ENCODE measurements around the gene ZNF281.
"Not testable (repeated sequence)": the region's sequence is repeated elsewhere in the genome, so short reads cannot be mapped to it uniquely, and the experiment has no call there.

Gene ZNF281

DNA sequence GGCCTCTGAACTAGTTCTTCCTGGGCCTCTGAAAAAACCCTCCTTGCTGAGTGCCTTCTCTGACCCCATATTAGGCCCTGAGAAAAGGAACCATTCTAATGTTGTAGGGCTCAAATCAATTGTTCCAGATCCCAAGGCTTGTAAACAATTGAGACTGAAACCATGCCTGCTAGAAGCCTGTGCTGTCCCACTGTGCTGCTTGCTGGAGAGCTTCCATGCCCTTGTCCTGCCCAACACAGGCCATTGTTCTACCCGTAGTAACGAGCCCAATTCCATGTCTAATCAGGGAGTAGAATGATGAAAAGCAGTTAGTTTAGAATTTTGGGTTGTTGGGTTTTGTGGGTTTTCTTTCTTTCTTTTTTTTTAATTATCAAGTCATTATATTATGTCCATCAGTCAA is 47.4 kb downstream of the ZNF281 start:
- no peak for DNase-seq

DNA sequence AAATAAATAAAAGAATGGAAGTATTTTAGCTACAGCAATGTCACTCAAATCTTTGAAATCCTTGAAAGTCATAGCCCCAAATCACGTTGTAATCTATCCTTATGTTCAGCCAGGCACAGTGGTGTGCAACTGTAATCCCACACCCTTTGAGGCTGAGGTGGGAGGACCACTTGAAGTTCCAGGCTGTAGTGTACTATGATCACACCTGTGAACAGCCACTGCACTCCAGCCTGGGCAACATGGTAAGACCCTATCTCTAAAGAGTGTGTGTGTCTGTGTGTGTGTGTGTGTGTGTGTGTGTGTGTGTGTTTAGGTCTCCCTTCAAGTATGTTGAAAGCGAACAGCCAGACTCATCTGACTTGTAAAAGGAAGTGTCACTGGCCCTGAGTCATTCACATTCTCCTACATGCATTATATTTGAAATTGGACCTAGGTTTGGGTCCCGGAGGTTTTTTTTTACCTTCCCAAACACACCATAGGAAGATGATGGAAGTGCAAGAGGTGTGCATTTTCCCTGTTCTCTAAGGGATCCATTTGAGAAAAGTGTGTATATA is 50.1 kb downstream of the ZNF281 start:
- DNase-seq: no peak

DNA sequence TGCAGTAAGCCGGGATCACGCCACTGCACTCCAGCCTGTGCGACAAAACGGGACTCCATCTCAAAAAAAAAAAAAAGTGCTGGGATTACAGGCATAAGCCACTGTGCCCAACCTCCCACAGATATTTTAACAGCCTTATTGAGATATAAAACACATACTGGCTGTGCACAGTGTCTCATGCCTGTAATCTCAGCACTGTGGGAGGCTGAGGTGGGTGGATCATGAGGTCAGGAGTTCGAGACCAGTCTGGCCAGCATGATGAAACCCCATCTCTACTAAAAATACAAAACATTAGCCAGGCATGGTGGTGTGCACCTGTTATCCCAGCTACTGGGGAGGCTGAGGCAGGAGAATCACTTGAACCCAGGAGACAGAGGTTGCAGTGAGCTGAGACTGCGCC is 51.9 kb downstream of the ZNF281 start:
- not testable (repeated sequence) for DNase-seq

DNA sequence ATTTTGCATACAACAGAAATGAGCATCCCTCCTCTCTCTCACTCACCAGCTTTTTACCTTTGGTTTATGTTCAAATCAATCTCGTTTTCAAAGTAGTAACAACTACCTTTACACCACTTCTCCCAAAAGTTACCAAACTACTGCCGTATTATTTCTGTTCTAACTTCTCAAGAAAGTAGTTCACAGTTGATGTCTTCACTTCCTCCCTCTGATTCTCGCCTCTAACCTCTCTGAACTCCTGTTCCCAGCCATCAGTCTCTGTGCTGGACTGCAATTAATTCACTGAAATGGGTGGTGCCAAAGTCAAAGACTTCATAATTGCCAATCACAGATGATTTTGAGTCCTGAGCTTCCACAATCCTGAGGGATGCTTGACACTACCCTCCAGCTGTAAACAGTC is 54.0 kb downstream of the ZNF281 start:
- no peak for DNase-seq
